ENCODE results near the gene MYH8. TPM values are rescaled to one million over a fixed set of nuclear protein-coding genes. Genes with fewer than 3 reads are reported as not detected.

Gene MYH8
- total RNA-seq, 1 donor from 2014 or later, result not detected

DNA sequence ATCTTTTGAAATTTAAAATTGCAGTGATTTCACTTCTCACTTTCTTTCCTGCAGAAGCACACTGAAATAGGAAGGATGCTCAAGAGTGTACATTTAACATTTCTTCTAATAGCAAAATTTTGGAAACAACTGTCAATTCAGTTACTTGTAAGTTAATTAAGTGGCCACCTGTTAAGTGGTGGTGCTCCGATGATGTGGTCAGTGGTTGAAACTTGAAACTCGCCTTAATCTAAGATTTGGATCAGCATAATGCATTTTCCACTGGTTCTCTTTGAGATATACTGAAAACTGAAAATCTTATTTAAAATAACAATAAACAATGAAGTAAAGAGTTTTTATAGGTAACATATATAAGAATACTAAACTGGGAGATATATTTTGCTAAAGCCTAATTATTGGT, 7.0 kb upstream of the MYH8 start:
- POLR2A ChIA-PET, result no interaction called here
- TF ChIP-seq, protein P1, sequence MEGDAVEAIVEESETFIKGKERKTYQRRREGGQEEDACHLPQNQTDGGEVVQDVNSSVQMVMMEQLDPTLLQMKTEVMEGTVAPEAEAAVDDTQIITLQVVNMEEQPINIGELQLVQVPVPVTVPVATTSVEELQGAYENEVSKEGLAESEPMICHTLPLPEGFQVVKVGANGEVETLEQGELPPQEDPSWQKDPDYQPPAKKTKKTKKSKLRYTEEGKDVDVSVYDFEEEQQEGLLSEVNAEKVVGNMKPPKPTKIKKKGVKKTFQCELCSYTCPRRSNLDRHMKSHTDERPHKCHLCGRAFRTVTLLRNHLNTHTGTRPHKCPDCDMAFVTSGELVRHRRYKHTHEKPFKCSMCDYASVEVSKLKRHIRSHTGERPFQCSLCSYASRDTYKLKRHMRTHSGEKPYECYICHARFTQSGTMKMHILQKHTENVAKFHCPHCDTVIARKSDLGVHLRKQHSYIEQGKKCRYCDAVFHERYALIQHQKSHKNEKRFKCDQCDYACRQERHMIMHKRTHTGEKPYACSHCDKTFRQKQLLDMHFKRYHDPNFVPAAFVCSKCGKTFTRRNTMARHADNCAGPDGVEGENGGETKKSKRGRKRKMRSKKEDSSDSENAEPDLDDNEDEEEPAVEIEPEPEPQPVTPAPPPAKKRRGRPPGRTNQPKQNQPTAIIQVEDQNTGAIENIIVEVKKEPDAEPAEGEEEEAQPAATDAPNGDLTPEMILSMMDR (IDR thresholded peaks at IDR 0.05), result no peak
- H3K27ac Mint-ChIP-seq, result no peak overlapping the region
- peaks cover 11% of the 10 kb centered on the region for H3K9me3 Mint-ChIP-seq
- no peaks in the 10 kb centered on the region for H3K4me1 Mint-ChIP-seq
- H3K36me3 Mint-ChIP-seq (ENCODE audit: low read depth), result no peaks in the 10 kb centered on the region
- CTCF ChIA-PET, result no interaction called here
- intact Hi-C loops (cut with micrococcal nuclease), result no loop called here
- DNase-seq (no peak), ATAC-seq (ENCODE audit: low read depth) (no peak)
- H3K4me3 Mint-ChIP-seq, result no peak overlapping the region
- H3K27me3 Mint-ChIP-seq, result peaks cover 9% of the 10 kb centered on the region

DNA sequence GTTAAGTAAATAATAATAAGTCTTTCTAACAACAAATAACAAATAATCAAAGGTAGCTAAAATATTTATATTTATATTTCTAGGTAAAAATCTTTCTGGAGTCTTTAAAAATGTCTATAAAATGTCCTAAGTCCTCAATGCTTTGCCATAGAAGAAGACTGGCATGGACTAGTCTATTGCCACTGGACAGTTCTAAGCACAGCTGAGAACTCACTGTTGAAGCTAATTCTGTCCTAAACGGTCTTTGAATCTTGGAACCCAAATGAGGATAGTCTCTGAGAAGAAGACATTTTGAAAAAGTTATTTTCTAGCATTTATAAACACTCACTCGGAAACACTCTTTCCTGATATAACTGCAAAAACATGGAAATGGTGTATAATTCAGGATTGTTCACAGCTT, 539 bp downstream of the MYH8 start:
- Mint-ChIP-seq H3K4me1 (no peaks in the 10 kb centered on the region), H3K4me3 (no peak overlapping the region), H3K36me3 (ENCODE audit: low read depth) (no peaks in the 10 kb centered on the region), H3K9me3 (no peaks in the 10 kb centered on the region), H3K27ac (no peak overlapping the region), H3K27me3 (peaks cover 6% of the 10 kb centered on the region)
- TF ChIP-seq, protein P1 (IDR thresholded peaks at IDR 0.05), result no peak
- ChIA-PET CTCF (no interaction called here), POLR2A (no interaction called here)
- intact Hi-C loops (cut with micrococcal nuclease), result no loop called here
- ATAC-seq (ENCODE audit: low read depth), result no peak
- no peak for DNase-seq

DNA sequence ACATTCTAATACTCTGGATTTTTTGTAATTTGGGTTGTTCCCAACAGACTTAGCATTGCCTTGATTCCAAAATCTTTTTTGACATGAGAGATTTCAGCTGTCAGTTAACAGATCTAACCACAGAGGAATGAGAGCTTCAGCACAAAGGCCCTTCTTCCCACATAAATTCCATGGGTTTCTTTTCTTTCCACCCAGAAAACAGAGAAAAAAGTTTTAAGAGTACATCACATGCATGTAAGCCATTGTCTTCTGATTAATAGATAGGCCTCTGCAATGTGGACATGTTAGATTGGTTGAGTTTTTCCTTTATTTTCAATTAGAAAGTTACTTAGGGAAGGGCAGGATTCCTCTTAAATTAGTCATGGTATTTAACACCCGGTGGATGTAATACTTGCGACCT, 939 bp downstream of the MYH8 start:
- ChIA-PET POLR2A (no interaction called here), CTCF (no interaction called here)
- TF ChIP-seq, protein P1 (IDR thresholded peaks at IDR 0.05), result no peak
- ATAC-seq (ENCODE audit: low read depth), result no peak
- intact Hi-C loops (cut with micrococcal nuclease), result no loop called here
- no peak overlapping the region for H3K4me3 Mint-ChIP-seq
- no peaks in the 10 kb centered on the region for H3K4me1 Mint-ChIP-seq
- peaks cover 8% of the 10 kb centered on the region for H3K27me3 Mint-ChIP-seq
- H3K9me3 Mint-ChIP-seq, result no peaks in the 10 kb centered on the region
- no peak for DNase-seq
- H3K36me3 Mint-ChIP-seq (ENCODE audit: low read depth), result no peaks in the 10 kb centered on the region
- H3K27ac Mint-ChIP-seq, result no peak overlapping the region

DNA sequence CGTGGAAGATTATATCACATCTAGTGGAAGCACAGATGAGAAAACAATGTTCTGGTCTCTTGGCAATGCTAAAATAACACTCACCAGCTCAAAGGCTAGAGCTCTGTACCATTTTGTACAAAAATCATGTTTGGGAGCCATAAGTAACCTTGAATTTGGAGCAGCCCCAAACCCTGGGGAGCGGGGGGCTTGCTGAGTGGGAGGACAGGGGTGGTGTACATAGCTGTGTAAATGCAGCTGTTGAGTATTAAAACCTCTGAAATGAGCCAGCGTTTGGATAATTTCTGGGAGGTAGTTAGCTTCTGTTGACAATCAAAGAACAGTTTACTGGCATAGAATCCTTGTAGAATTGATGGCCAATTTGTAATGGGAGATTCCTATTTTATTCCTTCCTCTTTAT, 4.3 kb downstream of the MYH8 start:
- CTCF ChIA-PET, result interaction anchor here (1.6 kb wide), 1 partner anchor 90 kb away, joined by 3 read pairs; no protein-coding TSS in a partner anchor
- H3K27me3 Mint-ChIP-seq, result peaks cover 13% of the 10 kb centered on the region
- POLR2A ChIA-PET, result no interaction called here

DNA sequence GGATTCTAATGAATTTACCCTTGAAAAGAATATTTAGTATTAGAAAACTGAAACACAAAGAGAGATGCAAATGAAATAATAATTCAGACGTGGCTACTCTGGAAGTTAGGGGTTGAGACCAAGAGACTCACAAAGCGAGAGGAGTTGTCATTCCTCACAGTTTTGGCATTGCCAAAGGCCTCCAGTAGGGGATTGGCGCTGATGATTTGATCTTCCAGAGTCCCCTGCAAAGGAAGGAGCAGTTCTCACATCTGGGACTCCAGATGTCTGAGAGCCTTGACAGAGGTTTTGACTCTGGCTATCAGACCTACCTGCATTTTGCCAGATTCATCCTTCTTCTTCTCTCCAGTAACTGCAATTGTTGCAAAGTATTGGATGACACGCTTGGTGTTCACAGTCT, 6.6 kb downstream of the MYH8 start:
- no peak for DNase-seq
- ATAC-seq (ENCODE audit: low read depth), result no peak
- ChIA-PET CTCF (no interaction called here), POLR2A (no interaction called here)
- intact Hi-C loops (cut with micrococcal nuclease), result no loop called here
- Mint-ChIP-seq H3K4me3 (no peak overlapping the region), H3K9me3 (no peaks in the 10 kb centered on the region), H3K27ac (no peak overlapping the region), H3K36me3 (ENCODE audit: low read depth) (no peaks in the 10 kb centered on the region), H3K27me3 (peaks cover 11% of the 10 kb centered on the region), H3K4me1 (no peaks in the 10 kb centered on the region)
- TF ChIP-seq, protein P1 (IDR thresholded peaks at IDR 0.05), result no peak

More for the DNA sequence above, 4.3 kb downstream of the MYH8 start:
- Mint-ChIP-seq H3K27ac (no peak overlapping the region), H3K4me3 (no peak overlapping the region), H3K9me3 (no peaks in the 10 kb centered on the region), H3K4me1 (no peaks in the 10 kb centered on the region), H3K36me3 (ENCODE audit: low read depth) (no peaks in the 10 kb centered on the region)
- intact Hi-C loops (cut with micrococcal nuclease), result no loop called here
- ATAC-seq (ENCODE audit: low read depth) (no peak), DNase-seq (no peak)
- TF ChIP-seq, protein P1 (IDR thresholded peaks at IDR 0.05), result no peak

All from activated B cell treated with CpG ODN at 0.5 μM for 24 hours (primary cell).